ENCODE results near the gene TBC1D1.

The TBC1D1 gene

GRCh38 chr4:38105475-38106220 is 214.8 kb downstream of the TBC1D1 start:
- Histone ChIP-seq H3K36me3 (ENCODE audit: control insufficient read depth, low read length) (peaks cover 87% of the 10 kb centered on the region), H3K27me3 (ENCODE audit: control insufficient read depth, low read length) (no peaks in the 10 kb centered on the region), H3K9me3 (ENCODE audit: control insufficient read depth, insufficient read depth, low read length) (no peaks in the 10 kb centered on the region), H3K4me1 (ENCODE audit: control insufficient read depth, low read length) (no peaks in the 10 kb centered on the region), H4K20me1 (ENCODE audit: control insufficient read depth, insufficient read depth, low read depth, low read length) (peaks cover 11% of the 10 kb centered on the region; the same call in 1 of the 2 replicates), H3F3A (ENCODE audit: control insufficient read depth, insufficient read depth) (no peaks in the 10 kb centered on the region), H3K9me2 (replicated peaks; ENCODE audit: control insufficient read depth, low read length) (no peaks in the 10 kb centered on the region), H3K27ac (ENCODE audit: low read depth, low read length) (no peak overlapping the region), H3K79me2 (ENCODE audit: control insufficient read depth, low read length) (0 out of 2 replicates have a peak, but pooled peaks cover under 1% of the 10 kb centered on the region), H3K4me2 (ENCODE audit: low read length) (no peak overlapping the region), H3K4me3 (ENCODE audit: low read length) (no peak overlapping the region)
- no peak for TF ChIP-seq EZH2phosphoT487 (IDR thresholded peaks at IDR 0.05; ENCODE audit: borderline replicate concordance, low read length)
- no peak for TF ChIP-seq CTCF (IDR thresholded peaks at IDR 0.05; ENCODE audit: low read depth, low read length, poor library complexity, severe bottlenecking)

DNA sequence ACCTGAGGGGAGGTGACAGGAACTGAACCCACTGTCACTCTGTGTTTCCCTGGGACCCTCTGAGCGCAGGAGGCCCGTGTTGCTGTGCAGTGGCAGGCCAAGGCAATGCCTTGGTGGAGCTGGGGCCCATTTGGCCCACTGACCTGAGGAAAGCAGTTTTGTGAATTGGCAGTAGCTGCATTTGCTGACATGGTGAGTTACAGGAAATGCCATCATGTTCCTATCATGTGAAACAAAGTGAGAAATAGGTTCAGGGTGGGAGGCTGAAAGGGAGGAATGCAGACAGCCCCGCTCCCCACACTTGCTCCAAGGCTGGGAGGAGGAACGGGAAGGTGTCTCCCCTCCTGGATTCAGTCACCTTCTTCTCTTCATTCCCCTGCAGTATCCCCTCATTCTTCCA is 215.4 kb downstream of the TBC1D1 start:
- Histone ChIP-seq H3K4me1 (ENCODE audit: control insufficient read depth, low read length) (no peaks in the 10 kb centered on the region), H3K4me2 (ENCODE audit: low read length) (no peak overlapping the region), H3K27me3 (ENCODE audit: control insufficient read depth, low read length) (no peaks in the 10 kb centered on the region), H3K36me3 (ENCODE audit: control insufficient read depth, low read length) (peaks cover 86% of the 10 kb centered on the region), H3K9me2 (replicated peaks; ENCODE audit: control insufficient read depth, low read length) (no peaks in the 10 kb centered on the region), H3K79me2 (ENCODE audit: control insufficient read depth, low read length) (0 out of 2 replicates have a peak, but pooled peaks cover 5% of the 10 kb centered on the region), H3K27ac (ENCODE audit: low read depth, low read length) (no peak overlapping the region), H4K20me1 (ENCODE audit: control insufficient read depth, insufficient read depth, low read depth, low read length) (peaks cover 11% of the 10 kb centered on the region; the same call in 1 of the 2 replicates), H3K9me3 (ENCODE audit: control insufficient read depth, insufficient read depth, low read length) (no peaks in the 10 kb centered on the region), H3F3A (ENCODE audit: control insufficient read depth, insufficient read depth) (no peaks in the 10 kb centered on the region), H3K4me3 (ENCODE audit: low read length) (no peak overlapping the region)
- no peak for TF ChIP-seq CTCF (IDR thresholded peaks at IDR 0.05; ENCODE audit: low read depth, low read length, poor library complexity, severe bottlenecking)
- no peak for TF ChIP-seq EZH2phosphoT487 (IDR thresholded peaks at IDR 0.05; ENCODE audit: borderline replicate concordance, low read length)

DNA sequence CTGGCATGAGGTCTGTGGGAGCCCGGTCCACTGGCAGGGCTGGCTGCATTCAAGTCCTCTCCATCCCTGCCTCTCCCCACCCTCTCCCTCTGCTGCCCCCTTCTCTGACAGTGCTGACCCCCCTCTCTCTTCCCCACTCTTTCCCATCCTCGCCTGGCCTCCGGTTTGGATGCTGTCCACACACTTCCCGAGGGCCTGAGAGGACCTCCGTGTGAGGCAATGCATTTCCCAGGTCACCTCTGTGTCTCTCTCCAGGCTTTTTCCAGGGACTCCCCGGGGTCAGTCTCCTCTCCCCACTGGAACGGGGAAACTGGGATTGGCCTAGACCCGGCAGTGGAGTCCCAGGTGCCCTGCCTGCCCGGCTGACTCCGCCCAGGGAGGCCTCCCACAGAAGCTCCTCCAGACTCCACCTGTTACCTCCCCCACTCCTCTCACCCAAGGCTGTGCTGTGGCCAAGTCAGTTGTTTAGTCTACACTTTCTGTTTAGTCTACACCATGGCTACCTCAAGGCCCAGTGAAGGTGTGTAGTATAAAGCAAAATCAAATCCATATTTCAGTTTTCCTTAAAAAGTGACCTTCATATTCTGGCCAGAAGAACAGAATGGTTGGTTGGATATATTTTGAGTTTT is 216.1 kb downstream of the TBC1D1 start:
- H3K79me2 ChIP-seq (ENCODE audit: control insufficient read depth, low read length) = peaks cover 8% of the 10 kb centered on the region; the same call in 1 of the 2 replicates
- H3F3A ChIP-seq (ENCODE audit: control insufficient read depth, insufficient read depth) = no peaks in the 10 kb centered on the region
- no peaks in the 10 kb centered on the region for H3K4me1 ChIP-seq (ENCODE audit: control insufficient read depth, low read length)
- no peak overlapping the region for H3K27ac ChIP-seq (ENCODE audit: low read depth, low read length)
- TF ChIP-seq EZH2phosphoT487 (IDR thresholded peaks at IDR 0.05; ENCODE audit: borderline replicate concordance, low read length) = no peak
- no peak for TF ChIP-seq CTCF (IDR thresholded peaks at IDR 0.05; ENCODE audit: low read depth, low read length, poor library complexity, severe bottlenecking)
- H3K4me2 ChIP-seq (ENCODE audit: low read length) = no peak overlapping the region
- 0 out of 2 replicates have a peak, but pooled peaks cover 11% of the 10 kb centered on the region for H4K20me1 ChIP-seq (ENCODE audit: control insufficient read depth, insufficient read depth, low read depth, low read length)
- H3K27me3 ChIP-seq (ENCODE audit: control insufficient read depth, low read length) = no peaks in the 10 kb centered on the region
- no peak overlapping the region for H3K4me3 ChIP-seq (ENCODE audit: low read length)
- peaks cover 86% of the 10 kb centered on the region for H3K36me3 ChIP-seq (ENCODE audit: control insufficient read depth, low read length)
- no peaks in the 10 kb centered on the region for H3K9me2 ChIP-seq (replicated peaks; ENCODE audit: control insufficient read depth, low read length)
- no peaks in the 10 kb centered on the region for H3K9me3 ChIP-seq (ENCODE audit: control insufficient read depth, insufficient read depth, low read length)

Measured in DOHH2 (cell line).